ENCODE measurements around the gene MTCH2. TPM values are rescaled to one million over a fixed set of nuclear protein-coding genes. Genes with fewer than 3 reads are reported as not detected.
A peak's percentile ranks its signal among the peaks of the same experiment; 100 is the strongest.

The MTCH2 gene
- total RNA-seq, 1 donor from 2014 or later: 107 TPM

DNA sequence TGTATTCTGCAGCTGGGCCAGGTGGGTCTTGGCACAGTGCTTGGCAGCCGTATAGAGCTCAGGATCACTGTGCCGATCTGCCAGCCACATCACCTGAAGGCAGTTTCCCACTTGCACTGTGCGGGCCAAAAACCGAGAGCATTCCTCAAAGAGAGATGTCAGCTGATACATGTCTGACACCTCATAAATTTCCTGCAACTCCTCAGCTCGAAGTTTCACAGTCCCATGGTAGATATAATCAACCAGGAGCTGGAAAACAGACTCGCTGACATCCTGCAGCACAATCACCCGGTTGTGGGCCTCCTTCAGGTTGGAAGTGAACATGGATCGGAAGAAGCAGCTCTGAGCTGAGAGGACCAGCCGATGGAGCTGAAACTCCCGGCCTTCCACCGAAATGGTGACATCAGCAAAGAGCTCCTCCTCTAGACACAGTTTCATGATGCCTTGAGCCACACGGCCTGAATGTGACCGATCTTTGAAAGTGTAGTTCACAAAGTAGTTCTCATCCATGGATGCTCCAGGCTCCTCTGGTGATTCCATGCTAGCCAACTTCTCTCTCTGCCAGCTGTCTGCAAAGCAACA, 64.8 kb downstream of the MTCH2 start:
- H3K36me3 Mint-ChIP-seq (ENCODE audit: low read depth): peaks cover 12% of the 10 kb centered on the region
- H3K4me3 Mint-ChIP-seq (ENCODE audit: unreplicated experiment): peak overlapping the region; percentile 98
- TF ChIP-seq, protein P1, sequence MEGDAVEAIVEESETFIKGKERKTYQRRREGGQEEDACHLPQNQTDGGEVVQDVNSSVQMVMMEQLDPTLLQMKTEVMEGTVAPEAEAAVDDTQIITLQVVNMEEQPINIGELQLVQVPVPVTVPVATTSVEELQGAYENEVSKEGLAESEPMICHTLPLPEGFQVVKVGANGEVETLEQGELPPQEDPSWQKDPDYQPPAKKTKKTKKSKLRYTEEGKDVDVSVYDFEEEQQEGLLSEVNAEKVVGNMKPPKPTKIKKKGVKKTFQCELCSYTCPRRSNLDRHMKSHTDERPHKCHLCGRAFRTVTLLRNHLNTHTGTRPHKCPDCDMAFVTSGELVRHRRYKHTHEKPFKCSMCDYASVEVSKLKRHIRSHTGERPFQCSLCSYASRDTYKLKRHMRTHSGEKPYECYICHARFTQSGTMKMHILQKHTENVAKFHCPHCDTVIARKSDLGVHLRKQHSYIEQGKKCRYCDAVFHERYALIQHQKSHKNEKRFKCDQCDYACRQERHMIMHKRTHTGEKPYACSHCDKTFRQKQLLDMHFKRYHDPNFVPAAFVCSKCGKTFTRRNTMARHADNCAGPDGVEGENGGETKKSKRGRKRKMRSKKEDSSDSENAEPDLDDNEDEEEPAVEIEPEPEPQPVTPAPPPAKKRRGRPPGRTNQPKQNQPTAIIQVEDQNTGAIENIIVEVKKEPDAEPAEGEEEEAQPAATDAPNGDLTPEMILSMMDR (IDR thresholded peaks at IDR 0.05): no peak
- peaks cover 43% of the 10 kb centered on the region for H3K4me1 Mint-ChIP-seq (ENCODE audit: low read depth)
- no peaks in the 10 kb centered on the region for H3K9me3 Mint-ChIP-seq (ENCODE audit: low read depth)
- peak; percentile 41 for DNase-seq (ENCODE audit: low spot score)
- H3K27ac Mint-ChIP-seq (ENCODE audit: unreplicated experiment): peak overlapping the region; percentile 99
- no peaks in the 10 kb centered on the region for H3K27me3 Mint-ChIP-seq (ENCODE audit: low read depth)

- no peak overlapping the region for H3K4me3 Mint-ChIP-seq (ENCODE audit: unreplicated experiment)
- H3K9me3 Mint-ChIP-seq (ENCODE audit: low read depth): no peaks in the 10 kb centered on the region
- no peak overlapping the region for H3K27ac Mint-ChIP-seq (ENCODE audit: unreplicated experiment)
- TF ChIP-seq, protein P1 (IDR thresholded peaks at IDR 0.05): no peak
- DNase-seq (ENCODE audit: low spot score): peak; percentile 48
- no peaks in the 10 kb centered on the region for H3K27me3 Mint-ChIP-seq (ENCODE audit: low read depth)
- peaks cover 40% of the 10 kb centered on the region for H3K4me1 Mint-ChIP-seq (ENCODE audit: low read depth)
- H3K36me3 Mint-ChIP-seq (ENCODE audit: low read depth): peaks cover 10% of the 10 kb centered on the region
Observed at GRCh38 chr11:47573321-47573720, 69.0 kb downstream of the MTCH2 start.

DNA sequence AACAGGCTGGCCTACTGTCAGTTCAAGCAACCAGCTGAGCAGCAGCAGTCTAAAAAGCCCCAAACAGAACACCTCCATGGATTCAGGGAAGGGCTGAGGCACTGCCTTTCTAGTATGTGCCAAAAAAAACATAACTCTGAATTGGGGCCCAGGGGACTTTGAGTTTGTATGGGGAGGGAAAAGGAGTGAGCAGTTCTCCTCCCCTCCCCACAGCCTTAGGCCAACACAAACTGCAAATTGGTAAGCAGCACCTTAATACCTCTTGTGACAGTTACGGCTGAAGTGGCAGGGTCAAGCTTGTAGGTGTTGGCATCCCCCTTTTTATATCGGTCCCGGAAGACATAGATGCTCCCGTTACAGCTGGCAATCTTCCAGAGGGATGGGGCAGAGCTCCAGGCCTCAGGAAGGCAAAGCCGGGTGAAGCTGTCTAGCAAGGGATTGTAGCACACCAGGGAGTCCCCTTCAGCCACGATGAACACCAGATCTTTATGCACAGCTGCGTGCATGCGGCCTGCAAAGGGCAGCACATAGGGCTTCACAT, 69.6 kb downstream of the MTCH2 start:
- TF ChIP-seq, protein P1 (IDR thresholded peaks at IDR 0.05): no peak
- H3K27ac Mint-ChIP-seq (ENCODE audit: unreplicated experiment): peak overlapping the region; percentile 82
- no peaks in the 10 kb centered on the region for H3K9me3 Mint-ChIP-seq (ENCODE audit: low read depth)
- H3K36me3 Mint-ChIP-seq (ENCODE audit: low read depth): peaks cover 10% of the 10 kb centered on the region
- DNase-seq (ENCODE audit: low spot score): peak; percentile 42
- no peak overlapping the region for H3K4me3 Mint-ChIP-seq (ENCODE audit: unreplicated experiment)
- peaks cover 35% of the 10 kb centered on the region for H3K4me1 Mint-ChIP-seq (ENCODE audit: low read depth)
- no peaks in the 10 kb centered on the region for H3K27me3 Mint-ChIP-seq (ENCODE audit: low read depth)

DNA sequence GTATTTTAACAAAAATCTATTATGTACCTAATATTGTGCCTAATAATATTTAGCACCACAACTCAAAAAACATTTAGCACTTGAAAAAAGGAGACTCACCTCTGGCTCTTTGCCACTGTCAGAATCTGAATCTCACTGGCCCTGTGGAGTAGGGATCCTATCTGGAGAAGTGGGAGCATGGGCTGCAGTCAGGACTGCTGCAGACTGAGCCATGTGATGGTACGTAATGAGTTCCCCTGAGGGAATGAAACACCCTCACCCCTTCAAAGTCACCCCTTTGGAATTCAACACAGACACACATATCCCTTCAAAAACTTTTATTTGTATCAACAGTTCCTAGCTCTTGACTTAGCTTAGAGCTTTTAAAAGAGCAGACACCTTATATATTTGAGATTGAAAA, 70.5 kb downstream of the MTCH2 start:
- DNase-seq (ENCODE audit: low spot score): no peak

DNA sequence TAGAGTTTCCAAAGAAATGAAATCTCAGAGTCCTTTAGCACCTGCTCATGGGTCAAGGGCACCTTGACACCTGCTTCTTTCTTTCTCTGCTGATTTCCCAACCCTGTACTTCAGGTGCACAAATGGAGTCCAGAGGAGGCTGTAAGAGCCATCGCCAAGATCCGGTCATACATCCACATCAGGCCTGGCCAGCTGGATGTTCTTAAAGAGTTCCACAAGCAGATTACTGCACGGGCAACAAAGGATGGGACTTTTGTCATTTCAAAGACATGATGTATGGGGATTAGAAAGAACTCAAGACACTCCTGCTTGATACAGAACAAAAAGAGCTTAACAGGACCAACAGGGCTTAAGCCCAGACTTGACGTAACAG, 71.0 kb downstream of the MTCH2 start:
- Mint-ChIP-seq H3K4me1 (ENCODE audit: low read depth) (peaks cover 31% of the 10 kb centered on the region), H3K27me3 (ENCODE audit: low read depth) (no peaks in the 10 kb centered on the region), H3K27ac (ENCODE audit: unreplicated experiment) (peak overlapping the region; percentile 68), H3K36me3 (ENCODE audit: low read depth) (peaks cover 10% of the 10 kb centered on the region), H3K9me3 (ENCODE audit: low read depth) (no peaks in the 10 kb centered on the region), H3K4me3 (ENCODE audit: unreplicated experiment) (no peak overlapping the region)
- TF ChIP-seq, protein P1 (IDR thresholded peaks at IDR 0.05): no peak
- no peak for DNase-seq (ENCODE audit: low spot score)

More for the DNA sequence above, 70.5 kb downstream of the MTCH2 start:
- Mint-ChIP-seq H3K27me3 (ENCODE audit: low read depth) (no peaks in the 10 kb centered on the region), H3K9me3 (ENCODE audit: low read depth) (no peaks in the 10 kb centered on the region), H3K27ac (ENCODE audit: unreplicated experiment) (peak overlapping the region; percentile 82), H3K36me3 (ENCODE audit: low read depth) (peaks cover 10% of the 10 kb centered on the region), H3K4me3 (ENCODE audit: unreplicated experiment) (no peak overlapping the region), H3K4me1 (ENCODE audit: low read depth) (peaks cover 26% of the 10 kb centered on the region)
- TF ChIP-seq, protein P1 (IDR thresholded peaks at IDR 0.05): no peak
